ENCODE measurements around the gene VRK3.

- TF ChIP-seq, protein P1, sequence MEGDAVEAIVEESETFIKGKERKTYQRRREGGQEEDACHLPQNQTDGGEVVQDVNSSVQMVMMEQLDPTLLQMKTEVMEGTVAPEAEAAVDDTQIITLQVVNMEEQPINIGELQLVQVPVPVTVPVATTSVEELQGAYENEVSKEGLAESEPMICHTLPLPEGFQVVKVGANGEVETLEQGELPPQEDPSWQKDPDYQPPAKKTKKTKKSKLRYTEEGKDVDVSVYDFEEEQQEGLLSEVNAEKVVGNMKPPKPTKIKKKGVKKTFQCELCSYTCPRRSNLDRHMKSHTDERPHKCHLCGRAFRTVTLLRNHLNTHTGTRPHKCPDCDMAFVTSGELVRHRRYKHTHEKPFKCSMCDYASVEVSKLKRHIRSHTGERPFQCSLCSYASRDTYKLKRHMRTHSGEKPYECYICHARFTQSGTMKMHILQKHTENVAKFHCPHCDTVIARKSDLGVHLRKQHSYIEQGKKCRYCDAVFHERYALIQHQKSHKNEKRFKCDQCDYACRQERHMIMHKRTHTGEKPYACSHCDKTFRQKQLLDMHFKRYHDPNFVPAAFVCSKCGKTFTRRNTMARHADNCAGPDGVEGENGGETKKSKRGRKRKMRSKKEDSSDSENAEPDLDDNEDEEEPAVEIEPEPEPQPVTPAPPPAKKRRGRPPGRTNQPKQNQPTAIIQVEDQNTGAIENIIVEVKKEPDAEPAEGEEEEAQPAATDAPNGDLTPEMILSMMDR (conservative IDR thresholded peaks at IDR 0.05; ENCODE audit: low read length) = no peak
- TF ChIP-seq EZH2phosphoT487 (IDR thresholded peaks at IDR 0.05; ENCODE audit: borderline replicate concordance) = no peak
Measured at GRCh38 chr19:49932731-49933131, 92.4 kb downstream of the VRK3 start.
